HG02798 (cell line): Measurements from ENCODE around the gene BSN.

ENCODE experiments used
- ATAC-seq: cut with Tn5 transposase; IDR thresholded peaks from one replicate; pipeline ENCODE4 v1.9.1; 2021; ENCODE audit warnings: mild to moderate bottlenecking; ENCODE audit not compliant: unreplicated experiment, poor library complexity

BSN gene

GRCh38 chr3:49707113-49707480, 152.8 kb downstream of the BSN start:
- ATAC-seq, result no peak

- ATAC-seq, result no peak
Observed at GRCh38 chr3:49709852-49710251, 155.6 kb downstream of the BSN start.

GRCh38 chr3:49711489-49711888, 157.2 kb downstream of the BSN start:
- ATAC-seq, result no peak

DNA sequence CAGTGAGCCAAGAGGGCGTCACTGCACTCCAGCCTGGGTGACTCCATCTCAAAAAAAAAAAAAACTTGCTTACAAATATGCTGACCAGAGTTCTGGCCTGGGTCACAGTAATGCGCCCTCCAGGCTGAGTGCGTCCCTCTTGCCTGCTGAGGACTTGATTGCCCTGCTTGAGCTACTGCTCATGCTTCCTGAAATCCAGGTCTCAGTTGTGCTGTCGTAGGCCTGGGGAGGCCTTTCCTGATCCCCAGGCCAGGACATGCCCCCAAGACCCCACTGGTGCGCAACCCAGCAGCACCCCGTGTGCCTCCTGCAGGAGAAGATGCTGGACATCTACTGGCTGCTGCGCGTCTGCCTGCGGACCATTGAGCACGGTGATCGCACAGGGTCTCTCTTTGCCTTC, 157.9 kb downstream of the BSN start:
- ATAC-seq, result no peak

DNA sequence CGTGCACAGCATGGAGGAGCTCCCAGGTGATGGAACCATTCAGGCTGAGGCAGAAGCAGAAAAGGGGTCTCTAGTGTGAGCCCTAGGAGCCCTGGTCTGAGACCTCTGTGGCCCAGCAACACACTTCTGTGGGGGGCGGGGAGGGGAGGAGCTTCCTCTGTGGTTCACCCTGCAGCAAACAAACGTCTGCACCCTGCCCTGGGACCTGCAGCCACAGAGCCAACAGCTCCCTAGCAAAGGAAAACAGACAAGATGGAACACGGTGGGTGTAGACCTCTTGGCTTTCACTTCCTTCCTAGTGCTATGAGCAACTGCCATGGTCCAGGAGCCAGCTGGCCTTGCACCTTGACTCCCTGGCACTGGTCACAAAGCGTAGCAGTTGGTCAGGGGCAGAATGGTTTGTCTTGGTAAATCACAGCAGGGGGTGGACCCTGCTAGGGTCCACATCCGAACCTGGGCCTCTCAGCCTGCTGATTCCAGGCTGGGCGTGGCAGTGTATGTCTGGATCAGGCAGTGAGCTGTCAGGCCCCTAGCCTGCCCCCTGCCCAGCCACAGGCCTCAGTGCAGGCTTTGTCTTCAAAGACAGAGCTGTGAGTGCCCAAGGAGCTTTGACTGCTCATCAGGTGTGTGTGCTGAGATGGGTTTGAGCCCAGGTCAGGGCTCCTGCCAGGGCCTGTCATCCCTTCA, 158.5 kb downstream of the BSN start:
- ATAC-seq, result no peak

GRCh38 chr3:49713336-49714105, 159.2 kb downstream of the BSN start:
- no peak for ATAC-seq

GRCh38 chr3:49714728-49715550, 160.7 kb downstream of the BSN start:
- ATAC-seq, result no peak

DNA sequence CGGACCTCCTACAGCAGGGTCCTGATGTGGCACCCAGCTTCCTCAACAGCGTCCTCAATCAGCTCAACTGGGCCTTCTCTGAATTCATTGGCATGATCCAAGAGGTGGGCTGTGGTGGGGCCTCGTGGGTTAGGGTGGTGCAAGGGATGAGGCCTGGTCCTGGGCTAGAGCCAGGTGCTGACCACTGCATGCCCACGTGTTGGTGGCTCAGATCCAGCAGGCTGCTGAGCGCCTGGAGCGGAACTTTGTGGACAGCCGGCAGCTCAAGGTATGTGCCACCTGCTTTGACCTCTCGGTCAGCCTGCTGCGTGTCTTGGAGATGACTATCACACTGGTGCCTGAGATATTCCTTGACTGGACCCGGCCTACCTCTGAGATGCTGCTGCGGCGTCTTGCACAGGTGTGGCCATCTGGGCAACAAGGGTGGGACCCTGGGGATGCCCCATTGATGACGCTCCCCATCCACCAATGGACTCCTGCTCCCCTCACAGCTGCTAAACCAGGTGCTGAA, 161.4 kb downstream of the BSN start:
- no peak for ATAC-seq

DNA sequence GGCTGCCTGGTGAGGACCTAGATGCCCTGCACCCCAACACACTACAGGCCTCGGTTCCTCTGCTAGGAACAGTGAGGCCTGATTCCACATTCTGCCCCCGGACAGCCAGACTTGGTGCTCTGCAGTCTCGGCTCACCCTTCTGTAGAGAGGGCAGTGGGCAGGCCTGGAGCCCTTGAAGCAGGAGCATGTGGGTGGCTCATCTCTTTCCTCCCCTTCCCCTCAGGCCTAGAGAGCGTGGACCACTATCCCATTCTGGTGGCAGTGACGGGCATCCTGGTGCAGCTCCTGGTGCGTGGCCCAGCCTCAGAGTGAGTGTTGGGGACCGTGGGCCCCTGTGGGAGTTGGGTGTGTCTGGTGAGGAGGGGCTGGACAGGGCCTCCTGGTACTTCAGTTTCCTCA, 161.9 kb downstream of the BSN start:
- no peak for ATAC-seq

DNA sequence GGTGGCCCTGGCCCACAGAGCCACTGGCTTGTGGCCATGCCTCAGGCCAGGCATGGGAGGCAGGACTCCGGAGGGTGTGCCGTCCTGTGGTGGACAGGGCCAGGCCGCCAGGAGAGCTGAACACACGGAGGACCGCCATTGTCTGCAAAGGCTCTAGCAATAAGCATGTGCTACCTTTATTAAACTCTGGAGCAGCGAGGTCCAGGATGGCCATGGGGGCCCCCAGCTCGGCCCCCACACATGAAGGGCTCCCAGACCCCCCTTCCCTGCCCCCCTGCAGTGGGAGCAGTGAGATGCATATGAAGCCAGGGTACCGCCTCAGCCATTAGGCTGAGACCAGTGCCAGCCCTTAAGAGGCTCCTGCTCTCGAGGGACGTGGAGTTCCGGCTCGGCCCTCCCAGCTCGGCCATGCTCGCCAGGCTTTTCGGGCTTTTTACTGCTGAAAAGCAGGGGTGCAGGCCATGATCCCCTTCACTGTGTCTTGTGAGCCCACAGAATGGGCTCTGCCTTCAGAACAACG, 162.5 kb downstream of the BSN start:
- ATAC-seq, result no peak

DNA sequence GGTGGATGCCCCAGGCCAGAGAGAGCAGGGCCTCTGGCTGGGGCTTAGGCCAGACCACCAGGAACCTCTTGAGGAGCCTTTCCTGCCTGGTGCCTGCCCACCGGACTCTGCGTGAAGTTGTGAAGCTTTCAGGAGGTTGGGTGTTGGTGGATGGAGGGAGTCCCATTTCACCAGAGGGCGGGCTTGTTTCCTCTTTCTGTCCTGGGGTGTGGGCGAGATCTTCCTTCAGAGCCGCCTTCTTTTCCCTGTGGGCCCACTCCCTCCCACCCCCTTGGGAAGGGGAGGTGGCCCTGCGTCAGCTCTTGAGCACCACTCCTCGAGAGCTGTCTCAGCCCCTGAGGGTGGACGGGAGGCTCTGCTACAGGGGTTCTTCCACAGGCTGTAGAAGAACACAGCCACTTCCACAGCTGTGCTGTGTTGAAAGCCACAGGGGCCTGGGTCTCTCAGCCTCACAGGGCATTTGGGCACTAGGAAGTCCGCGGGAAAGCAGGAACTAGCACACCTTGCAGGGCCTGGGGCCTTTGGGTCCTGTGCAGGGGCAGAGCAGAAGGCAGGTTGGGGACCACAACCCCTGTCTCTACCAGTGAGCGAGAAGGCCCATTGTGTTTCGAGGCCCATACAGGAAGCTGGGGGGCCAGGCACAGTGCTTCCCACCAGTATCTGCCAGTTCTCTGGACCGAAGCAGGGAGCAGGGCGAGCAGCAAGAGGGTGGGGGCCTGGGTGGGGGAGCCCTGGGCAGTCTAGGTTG, 163.1 kb downstream of the BSN start:
- no peak for ATAC-seq

DNA sequence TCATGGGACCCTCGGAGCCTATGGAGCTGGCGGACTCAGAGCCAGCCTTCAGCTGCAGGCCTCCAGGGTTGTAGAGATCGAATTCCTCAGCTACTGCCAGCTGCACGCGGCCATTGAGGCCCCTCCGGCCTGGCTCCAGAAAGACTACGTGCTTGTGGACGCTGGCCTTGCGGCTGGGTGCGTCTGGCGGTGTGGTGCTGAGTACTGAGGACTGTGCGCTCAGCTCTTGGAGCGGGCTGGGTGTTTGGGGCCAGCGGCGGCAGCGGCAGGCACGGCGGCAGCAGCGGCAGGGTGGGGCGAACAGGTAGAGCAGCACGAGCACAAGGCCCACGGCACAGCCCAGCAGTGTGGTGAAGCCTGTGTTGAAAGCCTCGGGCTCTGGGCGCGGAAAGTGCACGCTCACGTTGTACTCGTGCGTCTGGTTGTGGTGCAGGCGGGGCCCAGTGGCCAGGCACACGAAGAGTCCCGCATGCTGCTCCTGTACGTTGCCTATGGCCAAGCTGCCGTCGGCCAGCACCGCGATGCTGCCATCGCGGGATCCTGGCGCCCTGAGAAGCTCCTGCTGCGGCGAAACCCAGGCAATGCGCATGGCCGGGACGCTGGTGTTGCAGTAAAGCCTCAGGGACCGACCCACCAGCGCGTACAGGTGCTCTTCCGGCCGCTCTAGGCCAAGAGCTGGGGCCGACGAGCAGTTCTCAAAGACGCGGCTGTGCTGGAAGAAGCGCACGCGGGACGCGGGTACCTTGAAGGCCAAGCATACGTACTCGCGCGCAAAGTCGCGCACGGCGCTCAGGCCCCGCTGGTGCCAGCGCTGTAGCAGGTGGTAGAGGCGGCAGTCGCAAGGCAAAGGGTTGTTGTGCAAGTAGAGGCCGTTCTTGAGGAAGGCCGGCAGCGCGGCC, 163.9 kb downstream of the BSN start:
- no peak for ATAC-seq

GRCh38 chr3:49718858-49719213, 164.6 kb downstream of the BSN start:
- ATAC-seq, result no peak

DNA sequence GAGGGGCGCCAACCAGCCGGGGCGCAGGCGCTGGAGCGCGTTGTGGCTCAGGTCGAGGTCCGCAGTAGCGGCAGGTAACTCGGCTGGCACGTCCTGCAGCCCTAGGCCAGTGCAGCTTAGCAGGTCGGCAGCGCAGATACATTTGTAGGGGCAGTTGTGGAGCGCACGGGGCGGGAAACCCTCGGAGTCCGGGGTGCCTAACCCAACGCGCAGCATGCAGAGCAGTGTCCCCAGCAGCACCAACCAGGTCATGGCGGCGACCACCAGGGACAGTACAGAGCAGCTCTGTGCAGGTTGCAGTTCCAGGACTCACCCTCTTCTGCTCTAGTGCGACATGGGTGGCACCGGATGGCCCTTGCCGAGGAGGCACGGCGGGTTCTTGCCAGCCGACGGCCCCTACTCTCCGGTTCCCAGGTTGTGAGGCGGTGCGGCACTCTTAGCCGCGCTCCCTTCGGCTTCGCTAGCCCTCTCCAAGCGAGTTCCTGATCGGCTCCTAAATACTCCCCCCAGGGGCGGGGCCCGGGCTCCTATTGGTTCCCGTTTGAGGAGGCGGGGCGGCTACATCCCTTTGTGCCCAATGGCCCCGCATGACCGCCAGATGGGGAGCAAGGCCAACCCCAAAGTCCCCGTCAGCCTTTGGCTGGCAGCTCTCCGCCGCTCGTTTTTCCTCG, 165.1 kb downstream of the BSN start, which contains the start of gene AMIGO3:
Gene AMIGO3 (minus strand): TSS at position 471 of the 671 bp plus-strand sequence. CDS start 219 bp downstream, at position 252.
- peak; percentile 49 for ATAC-seq
